Stimulated activated naive CD8-positive, alpha-beta T cell treated with anti-CD3 and anti-CD28 coated beads, Interleukin-15, Interleukin-2, amounts not matched to agents 100 U/mL and 50 U/mL, for 24 hours (primary cell): ENCODE results near the gene CYP4A11.
"Not testable (repeated sequence)": the region's sequence is repeated elsewhere in the genome, so short reads cannot be mapped to it uniquely, and the experiment has no call there.

ENCODE experiments used
- ATAC-seq: fragments of 150-1000 bp; cut with Tn5 transposase; one replicate; pipeline ENCODE4 v1.10.0; 2021
- DNase-seq: peaks from one replicate; pipeline ENCODE4 v3.0.0; 2021

The CYP4A11 gene

GRCh38 chr1:46941135-46941694 is at the start of gene CYP4A11:
Gene CYP4A11 (minus strand): TSS chr1:46941476. CDS start chr1:46941433, 43 bp downstream.
- ATAC-seq (no peak), DNase-seq (no peak)

- not testable (repeated sequence) for DNase-seq, ATAC-seq
These were observed 49.3 kb upstream of the CYP4A11 start for GRCh38 chr1:46990541-46990940.

- ATAC-seq = no peak
- DNase-seq = no peak
These were observed 42.7 kb upstream of the CYP4A11 start for GRCh38 chr1:46983830-46984586.

- DNase-seq (no peak), ATAC-seq (no peak)
These were observed 42.0 kb upstream of the CYP4A11 start for GRCh38 chr1:46983166-46983829.

DNA sequence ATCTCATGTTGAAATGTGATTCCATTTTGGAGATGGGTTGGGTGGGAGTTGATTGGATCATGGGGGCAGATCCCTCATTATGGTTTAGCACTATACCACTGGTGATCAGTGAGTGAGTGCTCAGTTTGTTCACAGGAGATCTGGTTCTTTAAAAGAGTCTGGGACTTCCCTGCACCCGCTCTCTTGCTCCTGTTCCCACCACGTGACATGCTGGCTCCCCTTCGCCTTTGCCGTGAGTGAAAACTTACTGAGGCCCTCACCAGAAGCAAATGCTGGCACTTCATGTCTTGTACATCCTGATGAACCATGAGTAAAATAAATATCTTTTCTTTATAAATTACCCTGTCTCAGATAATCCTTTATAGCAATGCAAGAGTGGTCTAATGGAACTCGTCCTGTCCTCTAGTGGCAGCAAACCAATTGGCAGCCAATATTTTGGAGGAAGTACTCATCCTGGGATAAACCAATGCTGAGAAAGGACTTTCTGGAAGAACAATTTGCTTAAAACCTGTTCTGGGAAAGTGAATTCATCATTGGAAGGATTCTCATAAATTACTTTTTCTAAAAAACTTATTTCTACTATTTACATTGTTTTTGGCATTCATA is 27.8 kb upstream of the CYP4A11 start:
- DNase-seq = no peak
- ATAC-seq = no peak

- ATAC-seq, DNase-seq: not testable (repeated sequence)
These were observed 21.0 kb upstream of the CYP4A11 start for GRCh38 chr1:46962272-46962671.

- ATAC-seq = no peak
These were observed 19.9 kb upstream of the CYP4A11 start for GRCh38 chr1:46961066-46961758.

GRCh38 chr1:46960250-46960649 is 19.0 kb upstream of the CYP4A11 start:
- ATAC-seq (no peak), DNase-seq (no peak)

More at GRCh38 chr1:46961066-46961758, 19.9 kb upstream of the CYP4A11 start:
- no peak for DNase-seq

GRCh38 chr1:46955116-46955515 is 13.8 kb upstream of the CYP4A11 start:
- ATAC-seq, DNase-seq: not testable (repeated sequence)

DNA sequence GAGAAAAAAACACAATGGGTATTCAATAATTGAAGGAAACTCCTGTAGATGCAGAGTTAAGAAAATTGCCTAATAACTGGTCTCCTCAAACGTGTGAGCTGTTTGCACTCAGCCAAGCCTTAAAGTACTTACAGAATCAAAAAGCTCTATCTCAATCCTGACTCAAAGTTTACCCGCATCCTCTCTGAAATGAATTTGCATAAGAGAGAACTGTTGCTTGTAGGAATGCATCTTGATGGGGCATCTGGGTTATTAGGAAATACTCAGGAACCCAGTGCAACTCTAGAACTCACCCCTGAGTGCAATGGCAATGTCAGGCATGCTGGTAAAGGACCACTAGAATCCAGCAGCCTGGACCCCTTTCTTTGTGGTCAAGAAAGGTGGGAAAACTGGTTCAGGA is 12.6 kb upstream of the CYP4A11 start:
- DNase-seq, ATAC-seq: not testable (repeated sequence)

- not testable (repeated sequence) for ATAC-seq, DNase-seq
These were observed 8.1 kb upstream of the CYP4A11 start for GRCh38 chr1:46949417-46949666.

DNA sequence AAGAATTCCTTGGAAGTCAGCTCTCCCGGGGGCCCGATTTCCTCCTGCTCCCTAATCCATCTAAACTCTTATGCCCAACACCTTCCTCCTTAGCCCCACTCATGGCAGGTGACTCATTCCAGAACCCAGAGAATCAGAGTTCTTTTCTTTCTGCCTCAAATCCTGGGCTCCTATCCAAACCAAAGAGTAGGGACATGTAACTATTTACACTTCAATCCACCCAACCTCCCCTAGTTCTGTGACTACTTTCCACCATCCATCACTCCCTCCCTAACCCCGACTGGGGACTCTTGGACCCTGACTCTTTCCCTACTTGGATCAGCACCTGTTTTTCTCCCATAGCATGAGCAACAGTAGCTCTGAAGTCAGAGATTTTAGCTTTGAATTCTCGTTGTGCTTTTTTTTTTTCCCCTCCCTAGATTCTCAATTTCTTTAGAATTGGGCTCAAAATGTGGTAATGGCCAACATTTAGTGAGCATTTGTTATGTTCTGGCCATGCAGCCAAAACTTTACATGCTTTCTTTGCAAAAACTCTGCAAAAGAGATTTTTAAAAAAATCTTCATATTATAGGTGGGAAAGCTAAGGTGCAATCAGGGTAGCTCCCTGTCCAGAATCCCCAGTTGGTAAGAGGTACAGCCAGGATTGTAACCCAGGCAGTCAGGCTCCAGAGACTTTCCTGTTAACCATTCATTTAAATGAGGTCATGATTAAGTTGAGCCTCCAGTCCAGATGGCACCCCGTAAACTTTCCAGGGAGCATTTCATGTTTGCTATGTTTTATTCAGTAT is 7.5 kb upstream of the CYP4A11 start:
- no peak for DNase-seq
- no peak for ATAC-seq

- DNase-seq, ATAC-seq: not testable (repeated sequence)
These were observed 6.4 kb upstream of the CYP4A11 start for GRCh38 chr1:46947706-46948105.

DNA sequence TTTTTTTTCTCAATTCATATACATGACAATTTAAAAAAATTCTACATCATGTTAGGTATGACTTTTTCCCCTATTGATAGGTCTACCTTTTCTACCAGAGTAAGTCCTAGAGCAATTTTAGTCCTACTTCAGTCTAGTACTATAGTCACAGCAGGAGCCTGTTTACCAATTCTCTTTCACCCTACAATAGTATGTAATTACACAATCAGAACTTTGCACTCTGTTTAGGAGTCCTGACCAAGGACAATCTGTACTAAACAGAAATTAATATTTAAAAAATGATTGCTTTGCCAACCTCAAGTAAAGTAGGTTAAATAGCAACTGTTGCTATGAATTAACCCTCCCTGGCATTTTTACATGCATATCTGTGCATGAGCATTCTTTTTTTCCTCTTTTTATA is 810 bp upstream of the CYP4A11 start:
- ATAC-seq (no peak), DNase-seq (no peak)

DNA sequence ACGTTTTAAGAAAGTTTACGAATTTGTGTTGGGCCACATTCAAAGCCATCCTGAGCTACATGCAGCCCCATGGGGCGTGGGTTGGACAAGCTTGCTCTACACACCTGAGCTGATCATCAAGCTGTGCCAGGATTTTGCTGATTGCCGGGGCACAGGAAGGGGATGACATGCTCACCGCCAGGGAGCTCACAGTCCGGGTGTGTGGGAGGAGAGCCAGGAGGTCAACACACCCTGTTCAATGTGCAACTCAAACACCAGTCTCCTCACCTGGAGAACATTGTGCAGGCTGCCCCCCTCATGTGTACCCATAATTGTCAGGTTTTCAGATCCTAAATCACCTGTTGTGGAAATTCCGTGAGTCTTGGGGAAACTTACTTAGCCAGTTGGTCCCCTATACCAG is 969 bp downstream of the CYP4A11 start:
- ATAC-seq = no peak
- no peak for DNase-seq

GRCh38 chr1:46937270-46937669 is 4.0 kb downstream of the CYP4A11 start:
- ATAC-seq (no peak), DNase-seq (no peak)

DNA sequence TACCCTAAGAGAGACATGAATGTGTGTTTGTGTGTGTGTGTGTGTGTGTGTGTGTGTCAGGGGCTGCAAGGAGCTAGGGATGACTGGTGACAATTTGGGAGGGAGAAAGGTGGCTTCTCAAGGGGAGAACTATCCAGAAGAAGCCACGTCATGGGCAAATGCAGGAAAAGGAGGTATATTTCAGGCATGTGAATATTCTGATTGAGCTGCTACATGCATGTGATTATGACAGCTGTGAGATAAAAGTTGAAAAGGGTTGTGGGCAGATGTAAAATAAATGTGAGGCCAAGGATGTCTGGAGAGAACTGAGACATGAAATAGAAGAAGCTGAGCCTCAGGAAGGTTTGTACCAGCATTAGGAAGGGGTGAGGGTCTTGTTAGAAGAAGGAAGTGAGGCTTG is 4.5 kb downstream of the CYP4A11 start:
- DNase-seq (no peak), ATAC-seq (no peak)

DNA sequence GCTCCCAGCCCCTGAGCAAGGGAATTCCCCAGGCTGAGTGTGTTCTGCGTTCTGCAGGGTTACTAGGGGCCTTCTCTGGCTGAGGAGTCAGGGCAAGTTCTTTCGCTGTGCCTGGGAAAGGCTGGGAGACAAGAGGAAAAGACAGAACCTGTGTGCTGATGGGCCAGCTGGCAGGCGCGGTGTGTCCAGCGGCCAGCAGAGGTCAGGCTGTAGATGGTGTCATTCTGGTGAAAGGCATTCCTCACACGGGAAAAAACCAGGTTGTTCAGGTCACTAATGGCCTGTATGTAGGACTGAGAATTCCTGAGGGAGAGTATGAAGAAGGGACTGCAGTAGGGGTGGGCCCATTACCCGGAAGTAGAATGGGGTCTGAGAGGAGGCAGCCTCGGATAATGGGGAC is 6.4 kb downstream of the CYP4A11 start:
- ATAC-seq, DNase-seq: not testable (repeated sequence)

DNA sequence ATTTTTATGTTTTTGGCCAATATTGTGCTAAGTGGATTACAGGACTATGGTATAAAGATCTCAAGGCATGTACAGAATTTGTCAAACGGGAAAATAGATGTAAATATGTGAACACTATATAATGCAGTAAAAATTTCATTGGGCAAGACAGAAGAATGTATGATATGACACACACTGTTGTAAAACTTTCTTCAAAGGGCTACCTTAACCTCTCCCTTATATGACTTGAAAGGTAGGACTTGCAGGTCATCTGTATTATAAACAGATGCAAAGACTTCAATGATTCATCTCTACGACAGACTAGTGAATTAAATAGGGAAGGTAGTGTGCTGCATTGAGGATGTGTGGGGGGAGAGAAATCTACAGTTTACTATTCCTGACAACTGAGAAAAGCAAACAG is 9.3 kb downstream of the CYP4A11 start:
- not testable (repeated sequence) for DNase-seq

GRCh38 chr1:46931151-46931550 is 10.1 kb downstream of the CYP4A11 start:
- ATAC-seq = no peak
- DNase-seq = no peak

More for the DNA sequence above, 9.3 kb downstream of the CYP4A11 start:
- ATAC-seq = not testable (repeated sequence)

DNA sequence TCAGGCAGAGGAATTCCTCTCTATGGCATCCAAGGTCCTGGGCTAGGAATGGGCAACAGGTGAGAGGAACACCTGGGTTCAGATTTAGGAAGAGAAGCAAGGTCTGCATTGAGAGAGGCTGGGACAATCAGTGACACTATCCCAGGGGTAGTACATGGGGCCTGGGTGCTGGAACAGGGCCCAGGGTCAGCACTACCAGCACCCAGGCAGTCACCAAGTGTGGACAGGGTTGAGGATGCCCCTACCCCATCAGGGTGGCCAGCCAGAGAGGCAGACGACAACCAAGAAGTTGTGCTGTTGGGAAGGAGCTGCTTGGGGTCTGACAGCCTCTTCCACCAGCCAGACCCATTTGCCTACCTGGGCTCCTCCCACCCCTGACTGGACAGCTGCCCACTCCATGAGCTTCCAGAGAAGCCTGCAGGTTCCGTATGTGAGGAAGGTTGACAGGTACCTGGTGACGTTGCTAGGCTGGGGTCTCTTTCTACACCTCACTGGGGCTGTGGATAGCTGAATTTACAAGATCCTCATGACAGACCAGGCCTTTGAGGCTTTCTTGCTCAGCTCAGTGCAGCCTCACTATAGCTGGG is 13.9 kb downstream of the CYP4A11 start:
- DNase-seq = no peak
- no peak for ATAC-seq
